Kidney (tissue), 14 donors: Measurements from ENCODE around the gene SNX1. TPM values are rescaled to one million over a fixed set of nuclear protein-coding genes. Genes with fewer than 3 reads are reported as not detected.

Experiments used
- DNase-seq, 5 donors: peaks; one replicate each; pipeline ENCODE4 v3.0.0-alpha.2; 2013 to 2020
- FAIRE-seq: peaks from 2 replicates; lab custom pipeline; 2012; peaks lifted over from hg19 to GRCh38; lab: Jason Lieb, UNC
- H3K27ac ChIP-seq, 2 donors: one replicate each; pipeline ENCODE4 v1.7.0; 2013; ENCODE audit warnings: low read depth in 2 of 2, low read length in 2 of 2, inconsistent platforms in 1 of 2
- H3K27me3 ChIP-seq: one replicate; pipeline ENCODE4 v1.7.1; 2013; ENCODE audit warnings: low read length, inconsistent platforms; ENCODE audit not compliant: control insufficient read depth, insufficient read depth
- H3K36me3 ChIP-seq, 3 donors: one replicate each; pipeline versions ENCODE4 v1.7.0 to v1.7.1; 2013; ENCODE audit warnings: low read length in 3 of 3, control low read depth in 1 of 3, inconsistent platforms in 1 of 3; ENCODE audit not compliant: insufficient read depth in 3 of 3, control insufficient read depth in 2 of 3
- H3K4me1 ChIP-seq, 3 donors: one replicate each; pipeline versions ENCODE4 v1.7.0 to v1.7.1; 2013; ENCODE audit warnings: low read length in 3 of 3, inconsistent platforms in 1 of 3, low read depth in 1 of 3; ENCODE audit not compliant: control insufficient read depth in 2 of 3, insufficient read depth in 2 of 3
- H3K4me3 ChIP-seq, 3 donors: one replicate each; pipeline versions ENCODE4 v1.7.0 to v1.8.1; 2013; ENCODE audit warnings: low read length in 3 of 3, control low read depth in 1 of 3, inconsistent platforms in 1 of 3
- H3K9ac ChIP-seq, 3 donors: one replicate each; pipeline versions ENCODE4 v1.7.0 to v1.7.1; 2013; ENCODE audit warnings: low read length in 3 of 3, control low read depth in 1 of 3, inconsistent platforms in 1 of 3
- H3K9me3 ChIP-seq, 3 donors: one replicate each; pipeline versions ENCODE4 v1.7.0 to v1.7.1; 2013; ENCODE audit warnings: low read length in 3 of 3, control low read depth in 1 of 3, inconsistent platforms in 1 of 3; ENCODE audit not compliant: control insufficient read depth in 2 of 3, insufficient read depth in 1 of 3
- CTCF ChIP-seq: IDR thresholded peaks from 3 replicates; pipeline ENCODE4 v1.5.1; 2012; ENCODE audit warnings: mild to moderate bottlenecking, moderate library complexity, borderline replicate concordance; ENCODE audit not compliant: insufficient read depth; ENCODE audit errors: extremely low read depth
- intact Hi-C: fragments of 100-400 bp; cut with DNase I; formaldehyde crosslinking; loops from one replicate; pipeline ENCODE4 v1.11.1; 2022
- polyA plus RNA-seq: library from polyadenylated mRNA; stranded (reverse); fragments of 350-450 nt; fragmentation: Illumina TruSeq; extraction: RNeasy Lipid Tissue Mini Kit (QIAGEN cat#74804); gene quantifications from one replicate; pipeline ENCODE4 v1.2.3, GENCODE V29; 2014; ENCODE audit warnings: low read depth, low replicate concordance; ENCODE audit not compliant: insufficient read depth
- total RNA-seq: library from RNA; stranded (reverse); fragmentation: NEBNext Ultra II Directional; extraction: Animal tissue kit (Norgen Biotek cat#: 25700); gene quantifications from one replicate; pipeline ENCODE4 v1.2.1, GENCODE V29; 2021
- donor health status: control.
- donor health status: control.
- donor health status: control.
- donor health status: control.
- donor health status: control.
- donor health status: DM: yes; HTN: yes; CAD: no.
- donor health status: Normal renal cell carcinoma (clear cell type).

SNX1 gene
- total and polyA plus RNA-seq, 2 donors from 2014 or later: 81.2 to 148 TPM

GRCh38 chr15:64048781-64049460 is 46.9 kb upstream of the SNX1 start:
- H3K27ac ChIP-seq: no peak overlapping the region
- no peak overlapping the region for H3K4me3 ChIP-seq
- no peaks in the 10 kb centered on the region for H3K27me3 ChIP-seq
- intact Hi-C loops: no loop called here
- no peaks in the 10 kb centered on the region for H3K9me3 ChIP-seq
- H3K9ac ChIP-seq: no peak overlapping the region
- DNase-seq (no peak), FAIRE-seq (no peak)
- H3K4me1 ChIP-seq: peaks cover 0 to 7% (median 0%) of the 10 kb centered on the region in 3 donors
- TF ChIP-seq CTCF: no peak
- no peaks in the 10 kb centered on the region for H3K36me3 ChIP-seq

GRCh38 chr15:64050281-64051092 is 45.3 kb upstream of the SNX1 start:
- H3K9me3 ChIP-seq: no peaks in the 10 kb centered on the region
- H3K4me3 ChIP-seq: no peak overlapping the region
- H3K4me1 ChIP-seq: peaks cover 0 to 7% (median 0%) of the 10 kb centered on the region in 3 donors
- FAIRE-seq: no peak
- H3K36me3 ChIP-seq: no peaks in the 10 kb centered on the region
- H3K27ac ChIP-seq: no peak overlapping the region
- intact Hi-C loops: no loop called here
- peak in 2 of 5 donors; percentile 38 to 68 for DNase-seq
- no peaks in the 10 kb centered on the region for H3K27me3 ChIP-seq
- H3K9ac ChIP-seq: no peak overlapping the region
- TF ChIP-seq CTCF: no peak

- FAIRE-seq: no peak
- DNase-seq: no peak
- Histone ChIP-seq H3K27ac (no peak overlapping the region), H3K4me3 (no peak overlapping the region), H3K27me3 (no peaks in the 10 kb centered on the region), H3K9me3 (no peaks in the 10 kb centered on the region), H3K4me1 (peaks cover 0 to 7% (median 0%) of the 10 kb centered on the region in 3 donors), H3K36me3 (no peaks in the 10 kb centered on the region), H3K9ac (no peak overlapping the region)
- TF ChIP-seq CTCF: no peak
- intact Hi-C loops: no loop called here
Observed at GRCh38 chr15:64051093-64051402, 44.7 kb upstream of the SNX1 start.
